Retinal pigment epithelial cell (primary cell): Measurements from ENCODE around the gene CST6.

Experiments
- DNase-seq: peaks from one replicate; pipeline ENCODE4 v3.0.0-alpha.2; 2010; ENCODE audit warnings: low read depth
- H3K4me3 ChIP-seq: 2 replicates; pipeline ENCODE4 v1.5.1; 2011; ENCODE audit warnings: mild to moderate bottlenecking, low read length, control low read depth, moderate library complexity
- CTCF ChIP-seq: conservative IDR thresholded peaks from 2 replicates; pipeline ENCODE4 v1.5.1; 2011; ENCODE audit warnings: low read depth, low read length, control low read depth, inconsistent platforms

The CST6 gene

GRCh38 chr11:66026017-66026529 lies 14.3 kb downstream of the CST6 start, which contains the start of gene CATSPER1:
Gene CATSPER1, minus strand, starts transcription at chr11:66026479. Its CDS starts 100 bp downstream, at chr11:66026379.
- no peak for TF ChIP-seq CTCF
- no peak for DNase-seq
- H3K4me3 ChIP-seq: no peak within 1 kb of the TSS

GRCh38 chr11:66032957-66033735 lies 21.3 kb downstream of the CST6 start:
- no peak for TF ChIP-seq CTCF
- DNase-seq: no peak
- no peak overlapping the region for H3K4me3 ChIP-seq

GRCh38 chr11:66035653-66036333 lies 24.0 kb downstream of the CST6 start:
- no peak for TF ChIP-seq CTCF
- H3K4me3 ChIP-seq: no peak overlapping the region
- no peak for DNase-seq

GRCh38 chr11:66036334-66036710 lies 24.5 kb downstream of the CST6 start:
- TF ChIP-seq CTCF: no peak
- DNase-seq: no peak

GRCh38 chr11:66037327-66037726 lies 25.5 kb downstream of the CST6 start:
- no peak overlapping the region for H3K4me3 ChIP-seq
- no peak for TF ChIP-seq CTCF
- DNase-seq: no peak

More at GRCh38 chr11:66036334-66036710, 24.5 kb downstream of the CST6 start:
- no peak overlapping the region for H3K4me3 ChIP-seq

GRCh38 chr11:66039765-66040164 lies 28.0 kb downstream of the CST6 start:
- no peak for DNase-seq
- H3K4me3 ChIP-seq: no peak overlapping the region
- TF ChIP-seq CTCF: no peak
